Suprapubic skin (tissue), 4 donors: ENCODE measurements around the gene POLR2C.

Experiments
- CTCF ChIP-seq, 2 donors: fragments of 200-600 bp in 1 of 2; fragments of 450-650 bp in 1 of 2; sonication (generic) in 1 of 2; IDR thresholded peaks; one replicate each; pipeline ENCODE4 v1.5.1; 2016 to 2019; ENCODE audit warnings: antibody characterized with exemption in 2 of 2, mild to moderate bottlenecking in 1 of 2, moderate library complexity in 1 of 2
- POLR2A ChIP-seq, 2 donors: fragments of 450-650 bp; IDR thresholded peaks; one replicate each; pipeline ENCODE4 v1.6.1; 2017; ENCODE audit warnings: antibody characterized with exemption in 2 of 2, mild to moderate bottlenecking in 2 of 2, moderate library complexity in 2 of 2
- POLR2AphosphoS5 ChIP-seq, 3 donors: sonication (generic); formaldehyde crosslinking; IDR thresholded peaks; one replicate each; pipeline ENCODE4 v1.6.1; 2017; ENCODE audit warnings: antibody characterized with exemption in 3 of 3

GRCh38 chr16:57517397-57518367 lies 55.2 kb downstream of the POLR2C start:
- TF ChIP-seq POLR2AphosphoS5 (IDR thresholded peaks at IDR 0.05) (no peak), CTCF (IDR thresholded peaks at IDR 0.05) (no peak), POLR2A (IDR thresholded peaks at IDR 0.05) (no peak)
